Cardiac septum (tissue), 1 donor: ENCODE data around the gene RALGPS1. TPM values are rescaled to one million over a fixed set of nuclear protein-coding genes. Genes with fewer than 3 reads are reported as not detected.

Experiments
- DNase-seq: peaks from one replicate; pipeline ENCODE4 v3.0.0-alpha.2; 2020; ENCODE audit warnings: low spot score
- intact Hi-C: fragments of 100-400 bp; cut with DNase I; formaldehyde crosslinking; loops from one replicate; pipeline ENCODE4 v1.14.0; 2022
- total RNA-seq: library from RNA; stranded (reverse); fragmentation: NEBNext Ultra II Directional; extraction: Animal tissue kit (Norgen Biotek cat#: 25700); gene quantifications from one replicate; pipeline ENCODE4 v1.2.1, GENCODE V29; 2021
- donor health status: DM: no; HTN: no; CAD: no.

Gene RALGPS1
- total RNA-seq, 1 donor from 2014 or later, result 21.8 TPM

DNA sequence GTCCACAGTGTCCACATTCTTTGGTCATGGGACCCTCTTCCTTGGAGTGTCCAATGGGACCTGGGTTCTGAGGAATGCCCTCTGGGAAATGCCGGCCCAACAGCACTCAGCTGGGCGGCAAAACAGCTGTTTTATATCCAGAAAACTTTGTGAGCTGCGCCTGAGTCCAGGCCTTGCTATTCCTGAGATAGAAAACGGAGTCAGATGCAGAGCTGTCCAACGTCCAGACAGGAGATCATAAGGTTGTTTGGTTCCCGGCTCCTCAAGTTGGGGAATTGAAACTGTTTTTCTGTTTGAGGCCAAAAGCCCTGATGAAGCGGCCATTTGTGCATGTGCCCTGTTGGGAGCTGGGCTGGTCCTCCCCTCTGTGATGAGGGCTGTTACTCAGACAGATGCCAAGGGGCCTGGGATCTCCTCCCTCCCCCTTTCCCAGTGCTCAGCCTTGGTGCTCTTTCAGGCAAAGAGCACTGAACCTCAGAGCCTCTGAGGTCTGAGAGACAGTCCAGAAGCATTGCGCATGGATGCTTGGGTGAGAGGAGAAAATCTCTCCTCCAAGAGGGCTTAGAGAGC is 283.4 kb downstream of the RALGPS1 start:
- no peak for DNase-seq
- intact Hi-C loops, result loop anchor here (2.0 kb wide), 1 partner anchor 233 kb away; no protein-coding TSS in a partner anchor

DNA sequence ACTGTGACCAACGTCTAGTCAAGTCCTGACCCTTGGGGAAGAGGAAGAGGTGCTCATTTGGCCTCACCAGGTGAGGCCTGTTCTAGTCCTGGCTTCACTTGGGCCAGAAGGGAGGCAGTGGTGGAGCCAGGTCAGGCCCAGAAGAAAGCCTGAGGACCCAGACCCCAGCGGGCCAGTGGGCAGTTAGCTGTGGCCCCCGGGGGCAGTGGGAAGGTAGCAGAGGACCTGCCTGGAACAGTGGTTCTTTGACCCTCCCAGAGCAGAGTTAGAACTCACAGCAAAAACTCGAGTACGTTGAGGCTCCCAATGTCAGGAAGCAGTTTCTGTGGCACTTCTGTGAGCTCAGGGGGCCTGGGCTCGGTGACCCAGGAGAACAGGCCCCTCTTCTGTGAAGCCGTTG is 284.0 kb downstream of the RALGPS1 start:
- intact Hi-C loops, result loop anchor here (2.0 kb wide), 1 partner anchor 234 kb away; no protein-coding TSS in a partner anchor
- DNase-seq, result no peak

DNA sequence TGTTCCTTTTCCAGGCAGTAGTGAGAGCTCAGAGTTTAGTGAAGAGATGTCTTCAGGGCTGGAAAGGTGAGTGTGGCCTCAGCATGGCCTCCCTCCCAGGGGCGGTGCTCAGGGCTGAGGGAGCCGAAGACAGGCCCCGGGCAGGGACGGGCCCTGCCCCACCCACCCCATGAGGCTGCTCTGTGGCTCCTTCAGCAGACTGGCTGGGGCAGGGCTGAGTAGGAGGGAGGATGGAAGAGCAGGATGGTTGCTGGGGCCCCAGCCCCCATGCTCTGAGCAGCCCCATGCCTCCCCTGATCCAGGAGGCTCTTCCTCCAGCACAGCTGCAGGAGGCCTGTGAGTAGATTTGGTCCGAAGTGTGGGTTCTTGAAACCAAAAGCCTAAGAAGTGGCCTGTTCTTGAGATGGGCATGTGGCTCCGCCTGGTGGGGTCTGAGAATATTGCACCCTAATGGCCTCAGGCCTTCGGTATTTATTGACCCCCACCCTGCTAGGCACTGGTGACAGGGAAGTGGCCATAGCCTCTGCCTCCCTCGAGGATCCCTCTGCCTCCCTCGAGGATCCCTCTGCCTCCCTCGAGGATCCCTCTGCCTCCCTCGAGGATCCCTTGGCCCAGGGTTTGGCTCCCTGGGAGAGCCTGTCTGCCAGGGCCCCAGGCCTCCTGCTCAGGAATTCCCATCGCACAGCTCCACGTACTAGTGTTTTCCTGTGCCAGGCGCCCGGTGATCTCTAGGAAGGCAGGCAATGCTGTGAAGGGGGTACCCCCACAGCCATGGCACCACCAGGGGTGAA is 284.6 kb downstream of the RALGPS1 start:
- no peak for DNase-seq
- intact Hi-C loops, result loop anchor here (1.0 to 2.0 kb wide), 2 partner anchors 234 to 260 kb away; no protein-coding TSS in a partner anchor

DNA sequence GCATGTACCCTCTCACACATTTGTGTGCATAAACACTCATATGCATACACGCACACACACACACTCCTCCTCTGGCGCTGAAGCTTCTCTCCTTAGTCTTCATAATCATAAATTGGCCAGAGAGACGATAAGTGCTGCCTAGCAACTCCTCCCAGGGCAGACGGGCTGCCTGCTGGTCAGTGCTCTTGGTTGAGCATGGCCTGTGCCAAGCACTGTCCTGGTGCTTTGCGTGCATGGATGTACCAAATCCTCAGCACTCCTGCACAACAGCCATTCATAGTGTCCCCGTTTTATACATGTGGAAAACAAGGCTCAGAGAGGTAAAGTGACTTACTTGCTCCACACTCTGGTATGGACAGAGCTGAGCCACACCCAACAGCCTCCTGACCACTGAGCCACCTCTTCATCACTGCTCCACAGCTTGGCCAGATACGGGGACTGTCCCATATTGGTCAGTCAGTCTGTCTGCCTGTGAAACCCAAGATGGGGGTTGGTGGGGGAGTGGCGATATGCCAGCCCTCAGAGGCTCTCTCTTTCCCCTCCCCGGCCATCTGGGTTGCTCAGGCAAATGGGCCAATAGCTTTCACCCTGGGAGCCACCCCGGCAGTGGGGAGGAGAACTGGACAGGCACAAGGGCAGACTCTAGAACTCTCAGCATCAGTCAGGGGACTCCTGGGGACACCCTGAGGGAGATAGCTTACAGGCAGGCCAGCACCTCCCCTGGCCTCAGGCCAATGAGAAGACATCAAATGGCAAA is 285.7 kb downstream of the RALGPS1 start:
- intact Hi-C loops, result no loop called here
- DNase-seq, result no peak

DNA sequence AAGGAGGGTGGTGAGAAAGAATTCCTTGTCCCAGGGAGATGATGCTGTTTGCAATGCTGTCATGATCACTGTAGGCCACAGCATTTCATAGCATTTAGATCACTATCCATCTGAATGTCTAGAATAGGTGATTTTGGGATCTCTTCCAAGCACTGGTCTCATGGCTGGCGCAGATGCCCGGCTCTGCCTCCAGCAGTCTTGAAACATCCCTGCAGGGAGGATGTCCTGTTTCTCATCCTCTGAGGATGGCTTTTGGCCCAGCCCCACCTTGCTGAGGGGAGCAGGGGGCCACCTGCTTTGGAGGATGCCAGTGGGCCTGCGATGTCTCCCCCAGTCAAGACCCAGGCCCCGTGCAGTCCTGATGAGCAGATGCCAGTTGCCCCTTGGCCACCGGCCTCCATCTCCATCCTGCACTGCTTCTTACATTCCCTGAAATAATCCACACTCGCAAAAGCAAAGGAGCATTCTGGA is 286.5 kb downstream of the RALGPS1 start:
- intact Hi-C loops, result no loop called here
- DNase-seq, result no peak

DNA sequence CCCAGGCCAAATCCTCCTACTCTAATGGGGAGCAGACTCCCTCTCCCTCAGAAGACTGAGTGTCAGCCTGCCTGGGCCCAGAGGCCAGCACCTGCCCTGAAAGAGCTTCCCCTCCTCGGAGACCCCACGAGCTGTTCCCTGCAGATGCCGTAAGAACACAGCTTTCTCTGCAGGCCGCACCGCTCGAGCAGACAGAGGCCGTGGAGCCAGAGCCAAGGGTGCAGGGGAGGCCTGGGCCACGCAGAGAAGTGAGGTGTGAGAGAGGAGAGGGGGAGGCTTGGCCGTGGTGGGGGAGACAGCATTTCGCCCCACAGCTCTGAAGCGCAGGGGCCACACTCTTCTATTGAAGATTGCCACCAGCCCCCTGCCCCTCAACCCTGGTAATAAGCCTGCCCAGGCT is 287.1 kb downstream of the RALGPS1 start:
- intact Hi-C loops, result no loop called here
- DNase-seq, result no peak

DNA sequence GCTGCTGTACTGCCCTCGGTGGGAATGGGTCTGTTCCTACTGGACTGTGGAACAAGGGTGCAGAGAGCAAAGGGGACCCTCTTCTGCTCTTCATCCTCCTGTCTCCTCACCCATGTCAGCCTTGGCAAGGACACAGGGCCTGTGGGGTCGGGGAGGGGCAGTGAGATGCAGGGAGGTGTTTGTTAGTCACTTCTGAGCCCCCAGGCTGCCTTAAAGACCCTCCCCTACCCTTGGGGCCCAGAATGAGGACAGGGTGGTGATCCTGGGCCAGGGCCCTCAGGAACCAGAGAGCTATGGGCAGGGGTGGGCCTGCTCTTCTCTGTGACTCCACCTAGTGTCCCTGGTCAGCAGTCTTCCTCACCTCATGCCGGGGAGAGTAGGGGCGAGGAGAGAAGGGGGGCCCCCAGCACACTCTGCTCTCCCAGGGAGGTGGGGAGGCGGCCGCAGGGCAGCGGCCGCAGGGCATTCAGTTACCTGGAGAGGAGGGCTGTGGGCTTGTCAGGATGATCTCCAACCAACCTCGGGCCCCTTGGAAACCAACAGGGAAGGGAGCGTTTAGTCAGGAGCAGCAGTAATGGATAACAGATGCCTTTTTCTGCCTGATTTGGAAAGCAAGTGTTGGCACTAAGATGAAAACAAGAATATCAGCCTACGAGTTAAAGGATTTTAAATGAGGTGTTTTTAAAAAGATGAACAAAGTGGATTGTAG is 288.0 kb downstream of the RALGPS1 start:
- intact Hi-C loops, result no loop called here
- no peak for DNase-seq

DNA sequence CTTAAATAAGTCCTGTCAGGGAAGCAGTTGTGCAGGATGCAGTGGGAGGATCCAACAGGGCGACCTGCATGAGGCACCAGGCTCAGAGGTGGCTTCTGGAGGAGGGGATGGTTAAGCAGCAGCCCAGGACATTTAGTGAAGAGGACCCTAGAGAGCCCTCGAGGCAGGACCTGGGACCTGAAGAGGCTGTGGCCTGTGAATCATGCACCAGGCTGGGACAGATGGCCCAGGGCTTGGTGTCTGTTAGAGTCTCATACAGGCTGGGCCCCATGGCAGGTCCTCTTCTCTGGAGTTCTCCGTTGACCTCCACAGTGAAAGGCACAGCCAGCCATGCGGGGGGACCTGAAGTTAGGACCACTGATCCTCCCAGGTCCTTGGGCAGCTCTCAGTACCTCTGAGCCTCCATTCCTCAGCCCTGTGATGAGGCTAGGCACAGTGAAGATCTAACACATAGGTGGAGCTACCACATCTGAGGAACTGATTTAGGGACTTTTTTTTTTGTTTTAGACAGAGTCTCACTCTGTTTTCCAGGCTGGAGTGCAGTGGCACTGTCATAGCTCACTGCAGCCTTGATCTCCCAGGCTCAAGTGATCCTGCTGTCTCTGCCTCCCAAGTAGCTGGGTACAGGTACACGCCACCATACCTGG is 289.2 kb downstream of the RALGPS1 start:
- DNase-seq, result no peak
- intact Hi-C loops, result no loop called here

DNA sequence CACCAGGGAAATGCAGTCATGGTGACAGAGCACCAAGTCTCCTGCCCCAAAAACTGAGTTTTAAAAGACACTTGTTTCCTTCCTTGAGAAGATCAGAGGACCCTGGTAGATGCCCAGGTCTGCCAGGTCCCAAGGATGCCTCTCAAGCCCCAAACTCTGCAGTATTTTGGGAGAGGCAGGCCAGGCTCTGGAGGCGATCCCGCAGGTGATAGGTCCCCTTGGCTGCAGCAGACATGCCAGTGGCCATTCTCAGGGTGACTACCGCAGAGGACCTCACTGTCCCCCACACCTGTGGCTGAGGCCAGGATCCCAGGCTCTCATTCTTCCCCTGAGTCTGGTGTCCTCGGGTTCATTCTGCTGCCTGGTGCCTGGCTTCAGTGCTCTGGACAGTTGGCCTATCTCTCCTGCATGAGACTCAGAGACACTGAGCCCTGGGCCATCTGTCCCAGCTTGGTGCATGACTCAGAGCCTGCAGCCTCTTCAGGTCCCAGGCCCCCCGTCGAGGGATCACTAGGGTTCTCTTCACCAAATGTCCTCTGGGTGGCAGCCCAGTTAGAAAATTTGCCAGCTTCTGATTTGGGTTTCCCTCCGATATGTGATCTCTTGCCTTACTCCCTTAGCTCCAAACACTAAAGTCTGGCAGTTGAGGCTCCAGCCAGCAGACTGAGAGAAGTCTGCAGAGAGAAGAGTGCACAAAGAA is 290.3 kb downstream of the RALGPS1 start:
- no peak for DNase-seq

DNA sequence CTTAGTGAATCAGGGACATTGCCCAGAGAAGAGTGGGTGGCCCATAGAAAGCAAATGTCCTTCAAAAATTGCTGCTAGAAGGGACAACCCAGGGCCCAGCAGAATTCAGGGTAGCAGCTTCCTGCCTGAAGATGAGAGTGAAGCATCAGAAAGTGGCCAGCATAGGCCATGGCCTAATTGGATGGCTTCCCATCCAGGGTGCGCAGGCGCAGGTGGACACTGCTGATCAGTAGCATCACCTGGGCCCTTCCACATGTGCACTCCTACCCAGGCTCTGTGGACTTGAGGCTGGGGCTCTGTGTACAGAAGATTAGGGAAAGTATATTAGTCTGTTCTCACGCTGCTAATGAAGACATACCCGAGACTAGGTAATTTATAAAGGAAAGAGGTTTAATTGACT is 291.4 kb downstream of the RALGPS1 start:
- intact Hi-C loops, result no loop called here
- no peak for DNase-seq

More for the DNA sequence above, 290.3 kb downstream of the RALGPS1 start:
- intact Hi-C loops, result no loop called here

DNA sequence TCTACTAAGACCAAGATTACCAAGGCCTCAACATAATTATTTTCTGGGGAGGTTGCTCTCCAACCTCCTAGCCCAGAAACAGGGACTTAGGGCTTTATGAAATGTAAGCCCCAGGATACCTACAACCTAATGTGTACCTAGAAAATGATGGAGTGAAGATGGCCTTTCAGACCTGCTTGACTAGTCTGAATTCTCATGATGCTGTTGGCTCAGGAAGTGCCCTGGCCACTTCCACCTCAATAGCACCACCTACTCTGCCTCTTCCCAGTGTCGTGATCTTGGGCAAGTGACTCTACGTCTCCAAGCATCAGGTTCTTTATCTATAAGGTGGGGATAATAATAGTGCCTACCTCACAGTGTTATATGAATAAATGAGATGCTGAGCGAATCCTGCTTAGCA is 292.1 kb downstream of the RALGPS1 start:
- intact Hi-C loops, result no loop called here
- no peak for DNase-seq

DNA sequence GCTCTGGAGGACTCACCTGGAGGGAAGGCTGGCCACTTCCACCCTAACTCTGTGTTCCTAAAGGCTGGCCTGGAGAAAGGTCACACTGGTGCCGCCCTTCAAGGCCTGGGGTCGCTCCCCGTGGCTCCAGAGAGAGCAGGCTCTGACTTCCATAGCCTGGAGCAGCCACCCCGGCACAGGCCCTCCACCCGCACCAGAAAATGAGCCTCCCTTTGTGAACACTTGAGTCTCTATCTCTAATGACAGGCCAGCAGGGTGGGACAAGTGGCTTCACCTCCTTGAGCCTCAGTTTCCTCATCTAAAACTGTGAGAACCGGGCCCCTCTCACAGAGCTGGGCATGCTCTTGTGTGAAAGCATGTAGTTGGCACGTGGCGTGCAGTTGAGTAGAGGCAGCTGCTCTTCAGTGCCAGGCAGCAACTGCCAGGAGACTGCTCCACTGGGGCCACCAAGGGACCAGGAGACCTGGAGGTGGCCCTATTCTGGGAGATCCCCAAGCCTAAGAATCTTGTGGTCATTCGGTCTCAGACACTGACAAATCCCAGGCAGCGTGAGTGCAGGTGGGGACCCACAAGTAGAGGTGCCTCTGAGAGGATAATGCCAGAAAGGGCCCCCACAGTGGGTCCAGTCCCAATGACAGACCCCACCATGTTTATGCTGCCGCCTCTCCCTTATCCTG is 293.3 kb downstream of the RALGPS1 start:
- intact Hi-C loops, result no loop called here
- DNase-seq, result no peak

DNA sequence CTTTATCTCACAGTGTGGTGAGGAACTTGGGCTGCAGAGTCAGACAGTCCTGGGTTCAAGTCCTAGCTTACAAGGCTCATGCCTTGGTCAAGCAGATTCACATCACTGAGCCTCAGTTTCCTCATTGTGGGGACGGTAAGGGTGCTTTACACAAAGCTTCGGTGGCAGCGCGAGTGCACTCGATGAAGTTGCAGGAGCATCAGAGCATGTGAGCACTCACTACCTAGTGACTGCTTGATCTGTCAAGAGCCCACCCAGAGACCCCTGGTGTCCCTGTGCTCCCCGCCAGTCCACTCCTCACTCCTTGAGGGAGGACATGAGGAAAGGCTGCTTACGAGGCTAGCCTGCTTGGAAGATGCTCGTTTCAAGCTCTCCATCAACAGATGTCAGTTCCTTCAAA is 293.8 kb downstream of the RALGPS1 start:
- DNase-seq, result no peak
- intact Hi-C loops, result no loop called here

DNA sequence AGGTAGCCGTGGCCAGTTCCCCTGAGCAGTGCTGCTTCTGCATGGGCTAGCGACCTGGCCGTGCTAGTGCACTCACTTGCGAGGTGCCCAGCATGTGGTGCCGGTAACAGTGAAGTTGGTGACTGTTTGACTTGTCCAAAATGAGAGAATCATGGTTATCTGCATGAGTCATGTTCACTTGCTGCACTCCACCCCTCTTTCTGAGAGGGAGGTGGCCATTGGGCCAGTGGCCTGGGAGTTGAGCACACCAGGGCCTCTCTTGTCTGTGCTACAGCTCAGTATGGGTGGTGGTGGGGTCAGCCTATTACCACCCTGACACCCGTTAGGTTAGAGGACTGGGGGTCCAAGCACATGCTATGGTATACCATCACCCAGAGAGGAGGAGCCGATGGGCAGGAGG is 294.6 kb downstream of the RALGPS1 start:
- DNase-seq, result no peak
- intact Hi-C loops, result no loop called here

DNA sequence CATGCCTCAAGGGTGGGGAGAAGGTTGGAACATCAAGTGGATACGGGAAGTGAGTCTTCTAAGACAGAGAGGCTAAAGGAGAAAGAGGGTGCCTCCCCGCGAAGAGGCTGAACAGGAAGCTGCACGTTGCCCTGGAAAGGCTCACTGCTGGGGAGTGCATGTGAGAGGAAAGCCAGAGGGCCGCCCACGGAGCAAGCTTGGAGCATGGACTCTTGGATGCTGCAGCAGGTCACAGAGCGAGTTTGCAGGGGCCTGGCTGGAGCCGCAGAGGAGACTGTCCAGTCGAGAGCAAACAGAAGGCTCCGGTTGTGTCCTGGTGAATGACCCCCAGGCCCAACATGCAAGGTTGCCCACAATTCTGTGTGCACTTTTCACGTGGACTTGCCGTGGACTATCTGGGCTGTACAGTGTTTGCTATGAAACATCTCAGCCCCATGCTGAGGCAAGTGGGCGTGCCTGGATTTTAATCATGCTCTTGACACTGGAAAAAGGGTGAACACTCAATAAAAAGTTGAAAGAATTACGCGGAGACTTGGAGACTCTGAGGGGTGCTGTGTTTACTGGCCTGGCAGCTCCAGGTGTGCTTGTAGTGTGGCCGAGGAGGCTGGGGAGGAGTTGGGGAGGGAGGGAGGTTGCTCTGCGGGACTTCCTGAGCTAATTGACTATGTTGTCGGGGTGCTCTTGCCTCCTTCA is 295.5 kb downstream of the RALGPS1 start:
- intact Hi-C loops, result no loop called here

DNA sequence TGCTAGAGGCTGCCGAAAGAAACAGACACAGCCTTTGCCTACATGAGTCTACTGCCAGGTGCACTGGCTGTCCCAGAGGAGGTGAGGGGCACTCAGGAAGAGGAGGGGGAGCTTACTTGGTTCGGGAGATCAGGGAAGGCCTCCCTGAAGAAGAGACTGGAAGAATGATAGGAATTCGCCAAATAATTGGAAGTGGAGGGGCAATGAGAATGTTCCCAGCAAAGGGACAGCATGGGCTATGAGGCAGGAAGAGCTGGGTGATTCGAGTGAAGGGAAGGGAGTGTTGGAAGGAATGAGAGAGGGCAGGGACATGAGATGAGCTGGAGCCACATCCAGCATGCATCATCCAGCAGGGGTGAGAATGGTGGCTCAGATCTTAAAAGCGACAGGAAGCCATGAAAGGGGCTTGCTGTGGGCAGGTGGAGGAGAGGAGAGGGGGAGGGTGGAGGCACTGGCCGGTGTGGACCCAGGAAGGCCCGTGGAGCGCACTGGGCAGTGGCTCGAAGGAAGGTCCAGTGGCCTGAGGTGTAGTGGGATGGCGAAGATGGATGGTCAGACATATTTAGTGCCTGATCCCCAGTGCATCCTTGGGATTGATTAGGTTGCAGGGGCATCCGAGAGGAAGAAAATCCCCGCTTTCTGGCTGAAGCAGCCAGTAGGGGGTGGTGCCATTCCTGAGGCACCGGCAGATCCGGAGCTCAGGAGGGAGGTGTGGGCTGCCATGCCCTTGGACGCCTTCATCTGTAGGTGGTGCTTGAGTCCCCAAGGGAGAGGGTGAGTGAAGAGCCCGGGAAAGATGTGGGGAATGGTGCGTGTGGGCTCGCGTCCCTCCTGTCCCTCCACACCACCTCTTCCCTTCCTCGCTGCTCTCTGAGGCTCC is 296.5 kb downstream of the RALGPS1 start:
- no peak for DNase-seq
- intact Hi-C loops, result no loop called here

More for the DNA sequence above, 295.5 kb downstream of the RALGPS1 start:
- DNase-seq, result no peak

DNA sequence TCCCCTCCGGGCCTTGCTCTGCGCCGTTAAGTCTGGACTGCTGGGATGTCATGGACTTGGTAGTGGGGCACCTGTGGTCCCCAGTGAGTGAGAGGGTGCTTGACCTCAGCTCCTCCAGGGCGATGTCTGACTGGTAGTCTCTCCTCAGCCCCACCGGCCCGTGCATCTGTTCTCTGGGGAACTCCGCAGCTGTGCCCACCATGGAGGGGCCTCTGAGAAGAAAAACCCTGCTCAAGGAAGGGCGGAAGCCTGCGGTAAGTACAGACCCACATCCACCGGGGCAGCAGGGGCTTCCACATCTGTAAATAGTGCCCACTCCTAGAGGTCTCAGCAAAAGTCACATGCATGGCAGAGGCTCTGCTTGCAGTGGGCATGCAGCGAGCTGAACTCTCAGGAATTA is 297.4 kb downstream of the RALGPS1 start:
- DNase-seq, result no peak
- intact Hi-C loops, result no loop called here
